T-cell (primary cell): ENCODE measurements around the gene EPB41L4A. TPM values are rescaled to one million over a fixed set of nuclear protein-coding genes. Genes with fewer than 3 reads are reported as not detected.

Experiments
- ATAC-seq, 4 experiments: fragments of 200-7000 bp in 3 of 4; fragments of 150-1000 bp in 1 of 4; cut with Tn5 transposase; replicated peaks in 1 of 4; 1 replicate in 3 of 4; 2 replicates in 1 of 4; pipeline ENCODE4 v1.10.0; 2021; ENCODE audit warnings: moderate library complexity in 3 of 4, mild to moderate bottlenecking in 2 of 4, moderate number of reproducible peaks in 1 of 4
- CTCF ChIA-PET, 2 donors: fragments of 300-600 bp; sonication (Branson Sonifier 250); formaldehyde crosslinking; loops; one replicate each; lab custom pipeline; 2022; ENCODE audit warnings: antibody characterized with exemption in 2 of 2; lab: Charles Lee
- POLR2A ChIA-PET, 2 donors: fragments of 300-600 bp; sonication (Branson Sonifier 250); formaldehyde crosslinking; loops; one replicate each; lab custom pipeline; 2022; ENCODE audit warnings: antibody characterized with exemption in 2 of 2; lab: Charles Lee
- DNase-seq, 35 experiments: peaks; one replicate each; pipeline versions ENCODE4 v3.0.0 to v3.0.0-alpha.2; 2013 to 2023
- H3K27ac ChIP-seq: one replicate; pipeline ENCODE4 v1.5.1; 2013; ENCODE audit warnings: low read length
- H3K27me3 ChIP-seq, 2 experiments: replicated peaks in 1 of 2; 1 replicate in 1 of 2; 2 replicates in 1 of 2; pipeline versions ENCODE4 v1.6.1 to v1.7.0; 2013; ENCODE audit warnings: low read length in 1 of 2, mixed read lengths in 1 of 2; ENCODE audit not compliant: control insufficient read depth in 2 of 2, insufficient read depth in 2 of 2; ENCODE audit errors: extremely low read depth in 1 of 2
- H3K36me3 ChIP-seq, 2 donors: 1 replicate in 1 of 2; 2 replicates in 1 of 2; pipeline versions ENCODE4 v1.6.1 to v1.7.0; 2013; ENCODE audit warnings: low read length in 1 of 2; ENCODE audit not compliant: control insufficient read depth in 2 of 2, insufficient read depth in 1 of 2; ENCODE audit errors: extremely low read depth in 1 of 2
- H3K4me1 ChIP-seq, 2 experiments: 1 replicate in 1 of 2; 2 replicates in 1 of 2; pipeline versions ENCODE4 v1.6.1 to v1.7.0; 2013; ENCODE audit warnings: low read length in 2 of 2, mixed read lengths in 1 of 2; ENCODE audit not compliant: insufficient read depth in 2 of 2, control insufficient read depth in 1 of 2; ENCODE audit errors: extremely low read depth in 1 of 2
- H3K4me3 ChIP-seq, 2 donors: 1 replicate in 1 of 2; 2 replicates in 1 of 2; pipeline versions ENCODE4 v1.5.1 to v1.7.0; 2013; ENCODE audit warnings: mild to moderate bottlenecking in 2 of 2, low read length in 1 of 2, moderate library complexity in 1 of 2; ENCODE audit not compliant: control insufficient read depth in 1 of 2; ENCODE audit errors: extremely low read depth in 1 of 2
- H3K9me3 ChIP-seq: 2 replicates; pipeline ENCODE4 v1.7.0; 2013
- H3K27ac Mint-ChIP-seq, 2 donors: one replicate each; pipeline ENCODE4 v1.8.0; 2020 to 2021; ENCODE audit warnings: mild to moderate bottlenecking in 2 of 2, mixed read lengths in 2 of 2
- H3K27me3 Mint-ChIP-seq, 2 donors: one replicate each; pipeline ENCODE4 v1.8.0; 2021 to 2022; ENCODE audit warnings: mixed read lengths in 2 of 2
- H3K36me3 Mint-ChIP-seq: one replicate; pipeline ENCODE4 v1.8.0; 2021; ENCODE audit warnings: mixed read lengths
- H3K4me1 Mint-ChIP-seq, 3 donors: one replicate each; pipeline ENCODE4 v1.8.0; 2020 to 2022; ENCODE audit warnings: mixed read lengths in 3 of 3, mild to moderate bottlenecking in 1 of 3
- H3K4me3 Mint-ChIP-seq, 3 donors: one replicate each; pipeline ENCODE4 v1.8.0; 2020 to 2022; ENCODE audit warnings: mild to moderate bottlenecking in 3 of 3, mixed read lengths in 3 of 3, moderate library complexity in 3 of 3
- H3K9me3 Mint-ChIP-seq, 3 donors: one replicate each; pipeline ENCODE4 v1.8.0; 2020 to 2022; ENCODE audit warnings: mixed read lengths in 3 of 3
- WGBS: methylation state at CpG from one replicate; pipeline ENCODE4 v1.1.5; 2013; ENCODE audit warnings: missing lambda C conversion rate; ENCODE audit not compliant: insufficient coverage; 5-methylcytosine and 5-hydroxymethylcytosine counted together
- total RNA-seq, 35 experiments: library from RNA in 6 of 35; stranded (reverse) in 6 of 35; fragments of 120-200 nt in 1 of 35; gene quantifications; one replicate each; pipeline versions ENCODE4 v1.2.1 to v1.2.4 and lab custom pipeline; 2013 to 2026

Gene EPB41L4A
- total RNA-seq, 5 donors from 2014 or later (not counting 1 experiment from before 2014, with no cell fraction given): 0.47 to 2.5 (median 1.5) TPM

GRCh38 chr5:112353678-112354077 lies 65.4 kb downstream of the EPB41L4A start:
- Histone ChIP-seq H3K27ac (no peak overlapping the region), H3K27me3 (no peaks in the 10 kb centered on the region), H3K4me3 (no peak overlapping the region), H3K9me3 (no peaks in the 10 kb centered on the region), H3K36me3 (no peaks in the 10 kb centered on the region), H3K4me1 (no peaks in the 10 kb centered on the region)
- no peaks in the 10 kb centered on the region for H3K9me3 Mint-ChIP-seq
- no peaks in the 10 kb centered on the region for H3K4me1 Mint-ChIP-seq
- CTCF ChIA-PET: no interaction called here
- DNase-seq (no peak), ATAC-seq (no peak)
- no peak overlapping the region for H3K4me3 Mint-ChIP-seq
- 80% methylated on average over 1 of the region's 3 CpGs for WGBS
- POLR2A ChIA-PET: no interaction called here
- no peak overlapping the region for H3K27ac Mint-ChIP-seq
- no peaks in the 10 kb centered on the region for H3K36me3 Mint-ChIP-seq
- H3K27me3 Mint-ChIP-seq: peaks cover 3 to 5% of the 10 kb centered on the region in 2 donors

GRCh38 chr5:112351225-112351624 lies 67.9 kb downstream of the EPB41L4A start:
- CTCF ChIA-PET: no interaction called here
- H3K27ac Mint-ChIP-seq: no peak overlapping the region
- H3K4me1 Mint-ChIP-seq: no peaks in the 10 kb centered on the region
- no peaks in the 10 kb centered on the region for H3K9me3 ChIP-seq
- no peak overlapping the region for H3K27ac ChIP-seq
- H3K27me3 ChIP-seq: no peaks in the 10 kb centered on the region
- H3K36me3 Mint-ChIP-seq: no peaks in the 10 kb centered on the region
- ATAC-seq: no peak
- DNase-seq: no peak
- H3K4me3 Mint-ChIP-seq: no peak overlapping the region
- H3K4me1 ChIP-seq: no peaks in the 10 kb centered on the region
- no CpG with 5 or more reads among the region's 3 CpGs for WGBS
- H3K9me3 Mint-ChIP-seq: no peaks in the 10 kb centered on the region
- no peak overlapping the region for H3K4me3 ChIP-seq
- H3K27me3 Mint-ChIP-seq: peaks cover 0 to 5% of the 10 kb centered on the region in 2 donors
- H3K36me3 ChIP-seq: no peaks in the 10 kb centered on the region
- POLR2A ChIA-PET: no interaction called here

- no peak overlapping the region for H3K4me3 ChIP-seq
- no peak overlapping the region for H3K27ac ChIP-seq
- Mint-ChIP-seq H3K27me3 (peaks cover 0 to 5% of the 10 kb centered on the region in 2 donors), H3K9me3 (no peaks in the 10 kb centered on the region), H3K4me1 (no peaks in the 10 kb centered on the region), H3K4me3 (no peak overlapping the region), H3K27ac (no peak overlapping the region), H3K36me3 (no peaks in the 10 kb centered on the region)
- no peaks in the 10 kb centered on the region for H3K4me1 ChIP-seq
- no peaks in the 10 kb centered on the region for H3K36me3 ChIP-seq
- no peak for ATAC-seq
- H3K9me3 ChIP-seq: no peaks in the 10 kb centered on the region
- ChIA-PET CTCF (no interaction called here), POLR2A (no interaction called here)
- no peaks in the 10 kb centered on the region for H3K27me3 ChIP-seq
- DNase-seq: no peak
- no CpG with 5 or more reads among the region's 2 CpGs for WGBS
These were observed 68.5 kb downstream of the EPB41L4A start for GRCh38 chr5:112350626-112351025.

DNA sequence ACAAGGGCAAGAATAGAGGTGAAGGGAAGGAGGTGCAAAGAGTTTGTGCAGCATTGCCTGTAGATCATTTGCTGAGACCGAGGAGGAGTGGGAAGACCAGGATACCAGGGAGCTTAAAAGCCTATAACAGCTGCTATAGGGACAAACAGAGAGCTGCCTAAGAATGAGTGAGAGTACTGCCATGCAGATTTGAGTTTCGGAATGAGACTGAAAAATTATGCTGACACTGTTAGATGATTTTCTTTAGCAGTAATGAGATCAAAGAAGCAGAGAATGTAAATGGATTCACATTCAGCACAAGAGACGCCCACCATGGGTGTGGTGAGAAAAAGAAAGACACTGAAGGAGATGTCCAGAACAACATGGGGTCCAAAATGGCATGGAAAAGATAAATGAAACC lies 69.7 kb downstream of the EPB41L4A start:
- H3K27ac Mint-ChIP-seq: no peak overlapping the region
- H3K9me3 Mint-ChIP-seq: no peaks in the 10 kb centered on the region
- ChIA-PET POLR2A (no interaction called here), CTCF (no interaction called here)
- DNase-seq: no peak
- no peaks in the 10 kb centered on the region for H3K4me1 Mint-ChIP-seq
- H3K36me3 Mint-ChIP-seq: no peaks in the 10 kb centered on the region
- no peak for ATAC-seq
- no peaks in the 10 kb centered on the region for H3K27me3 ChIP-seq
- H3K4me3 ChIP-seq: no peak overlapping the region
- no peaks in the 10 kb centered on the region for H3K36me3 ChIP-seq
- no peak overlapping the region for H3K27ac ChIP-seq
- 71% methylated on average over 3 of the region's 3 CpGs for WGBS
- H3K9me3 ChIP-seq: no peaks in the 10 kb centered on the region
- no peak overlapping the region for H3K4me3 Mint-ChIP-seq
- no peaks in the 10 kb centered on the region for H3K4me1 ChIP-seq
- H3K27me3 Mint-ChIP-seq: peaks cover 0 to 3% of the 10 kb centered on the region in 2 donors

DNA sequence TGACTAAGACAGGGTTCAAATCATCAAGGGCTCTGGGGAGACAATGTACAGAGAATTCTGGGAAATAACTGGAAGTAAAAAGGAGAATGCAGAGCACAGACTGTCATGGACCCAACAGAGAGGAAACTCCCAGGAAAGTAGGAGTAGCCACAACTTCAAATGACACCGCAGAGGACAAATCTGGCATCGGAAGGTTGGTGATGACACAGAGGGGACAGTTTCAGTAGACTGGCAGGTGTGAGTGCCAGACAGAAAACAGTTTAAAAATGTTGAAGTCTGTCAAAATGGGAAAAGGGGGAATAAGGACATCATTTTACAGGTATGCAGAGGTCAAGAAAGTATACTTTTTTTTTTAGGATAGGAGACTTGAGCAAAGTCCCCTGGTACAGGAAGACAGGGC lies 70.2 kb downstream of the EPB41L4A start:
- Histone ChIP-seq H3K36me3 (no peaks in the 10 kb centered on the region), H3K9me3 (no peaks in the 10 kb centered on the region), H3K4me1 (no peaks in the 10 kb centered on the region), H3K4me3 (no peak overlapping the region), H3K27me3 (no peaks in the 10 kb centered on the region), H3K27ac (no peak overlapping the region)
- Mint-ChIP-seq H3K4me3 (no peak overlapping the region), H3K4me1 (no peaks in the 10 kb centered on the region), H3K27ac (no peak overlapping the region), H3K36me3 (no peaks in the 10 kb centered on the region), H3K9me3 (no peaks in the 10 kb centered on the region), H3K27me3 (peaks cover 0 to 3% of the 10 kb centered on the region in 2 donors)
- WGBS: 92% methylated on average over 2 of the region's 2 CpGs
- DNase-seq: no peak
- no peak for ATAC-seq
- ChIA-PET POLR2A (no interaction called here), CTCF (no interaction called here)

DNA sequence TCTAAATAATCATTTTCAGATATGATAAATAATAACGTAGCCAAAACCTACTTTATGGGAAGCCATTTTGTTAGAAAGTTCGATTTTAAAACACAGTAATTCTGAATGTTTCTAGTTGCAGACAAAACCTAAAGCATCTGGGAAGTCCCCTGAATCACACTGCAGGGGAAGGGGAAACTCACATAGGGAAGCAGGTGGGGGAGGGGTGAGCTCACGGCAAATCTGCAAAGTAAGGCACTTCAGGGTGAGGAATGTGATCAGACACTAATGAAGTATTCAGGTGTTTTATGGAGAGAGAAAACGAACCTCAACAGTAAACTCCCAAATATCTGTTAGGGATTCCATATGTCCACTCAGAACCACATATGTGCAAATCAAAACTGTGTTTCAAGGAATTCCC lies 70.7 kb downstream of the EPB41L4A start:
- H3K4me3 Mint-ChIP-seq: no peak overlapping the region
- ChIA-PET CTCF (no interaction called here), POLR2A (no interaction called here)
- H3K9me3 Mint-ChIP-seq: no peaks in the 10 kb centered on the region
- H3K27me3 Mint-ChIP-seq: peaks cover 0 to 3% of the 10 kb centered on the region in 2 donors
- WGBS: no CpG with 5 or more reads among the region's 4 CpGs
- no peak for ATAC-seq
- Histone ChIP-seq H3K36me3 (no peaks in the 10 kb centered on the region), H3K9me3 (no peaks in the 10 kb centered on the region), H3K4me1 (no peaks in the 10 kb centered on the region), H3K27me3 (no peaks in the 10 kb centered on the region), H3K4me3 (no peak overlapping the region), H3K27ac (no peak overlapping the region)
- DNase-seq: no peak
- H3K27ac Mint-ChIP-seq: no peak overlapping the region
- no peaks in the 10 kb centered on the region for H3K4me1 Mint-ChIP-seq
- H3K36me3 Mint-ChIP-seq: no peaks in the 10 kb centered on the region

DNA sequence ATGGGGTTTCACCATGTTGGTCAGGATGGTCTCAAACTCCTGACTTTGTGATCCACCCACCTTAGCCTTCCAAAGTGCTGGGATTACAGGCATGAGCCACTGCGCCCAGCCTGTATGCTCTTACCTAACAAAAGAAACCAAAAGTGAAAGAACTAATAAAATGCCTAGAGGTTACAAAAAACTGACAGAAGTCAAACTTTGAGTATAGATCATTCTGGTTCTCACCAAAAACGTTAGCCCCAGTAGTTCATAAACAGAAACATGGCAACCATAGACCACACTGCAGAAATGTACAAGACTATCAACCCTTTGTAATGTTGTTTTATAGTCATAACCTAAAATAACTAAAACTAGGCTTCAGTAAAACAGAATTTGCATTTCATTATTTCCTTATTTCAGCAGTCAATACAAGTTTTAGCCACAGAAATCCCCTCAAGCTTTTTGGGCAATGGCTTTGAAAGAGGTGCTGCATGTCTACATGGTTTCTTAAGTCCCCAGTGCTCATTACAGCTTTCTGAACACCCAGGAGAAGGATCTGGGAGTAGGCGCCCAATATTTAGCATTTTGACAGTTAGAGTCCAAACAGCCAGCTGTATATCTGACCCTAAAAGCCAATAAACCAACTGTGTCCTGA lies 72.5 kb downstream of the EPB41L4A start:
- Mint-ChIP-seq H3K27me3 (no peaks in the 10 kb centered on the region), H3K4me3 (no peak overlapping the region), H3K4me1 (no peaks in the 10 kb centered on the region), H3K36me3 (no peaks in the 10 kb centered on the region), H3K27ac (no peak overlapping the region), H3K9me3 (no peaks in the 10 kb centered on the region)
- Histone ChIP-seq H3K4me1 (no peaks in the 10 kb centered on the region), H3K36me3 (no peaks in the 10 kb centered on the region), H3K9me3 (no peaks in the 10 kb centered on the region), H3K27ac (no peak overlapping the region), H3K4me3 (no peak overlapping the region), H3K27me3 (no peaks in the 10 kb centered on the region)
- ATAC-seq: no peak
- 0% methylated on average over 1 of the region's 3 CpGs for WGBS
- ChIA-PET POLR2A (no interaction called here), CTCF (no interaction called here)
- no peak for DNase-seq
